ENCODE data around the gene DNAJA3.
"Not testable (repeated sequence)": the region's sequence is repeated elsewhere in the genome, so short reads cannot be mapped to it uniquely, and the experiment has no call there.

Gene DNAJA3

DNA sequence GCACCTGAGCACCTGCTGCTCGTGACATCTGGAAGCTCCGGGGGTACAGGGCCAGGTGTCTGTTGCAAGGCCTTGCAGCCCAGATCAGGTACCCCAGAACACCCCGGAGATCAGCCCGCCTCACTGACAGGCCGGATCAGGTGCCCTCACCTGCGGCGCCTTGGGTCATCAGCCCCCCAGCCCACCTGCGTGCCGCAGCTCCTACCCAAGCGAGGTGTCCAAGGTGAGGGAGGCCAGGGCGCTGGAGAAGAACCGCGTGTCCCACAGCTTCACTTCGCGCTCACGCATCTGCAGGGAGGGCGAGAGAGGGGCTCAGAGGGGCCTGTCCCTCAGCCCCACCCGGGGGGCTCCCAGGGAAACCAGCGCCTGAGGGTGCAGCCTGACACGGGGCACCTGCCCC, 37.9 kb upstream of the DNAJA3 start:
- no peak for DNase-seq

DNA sequence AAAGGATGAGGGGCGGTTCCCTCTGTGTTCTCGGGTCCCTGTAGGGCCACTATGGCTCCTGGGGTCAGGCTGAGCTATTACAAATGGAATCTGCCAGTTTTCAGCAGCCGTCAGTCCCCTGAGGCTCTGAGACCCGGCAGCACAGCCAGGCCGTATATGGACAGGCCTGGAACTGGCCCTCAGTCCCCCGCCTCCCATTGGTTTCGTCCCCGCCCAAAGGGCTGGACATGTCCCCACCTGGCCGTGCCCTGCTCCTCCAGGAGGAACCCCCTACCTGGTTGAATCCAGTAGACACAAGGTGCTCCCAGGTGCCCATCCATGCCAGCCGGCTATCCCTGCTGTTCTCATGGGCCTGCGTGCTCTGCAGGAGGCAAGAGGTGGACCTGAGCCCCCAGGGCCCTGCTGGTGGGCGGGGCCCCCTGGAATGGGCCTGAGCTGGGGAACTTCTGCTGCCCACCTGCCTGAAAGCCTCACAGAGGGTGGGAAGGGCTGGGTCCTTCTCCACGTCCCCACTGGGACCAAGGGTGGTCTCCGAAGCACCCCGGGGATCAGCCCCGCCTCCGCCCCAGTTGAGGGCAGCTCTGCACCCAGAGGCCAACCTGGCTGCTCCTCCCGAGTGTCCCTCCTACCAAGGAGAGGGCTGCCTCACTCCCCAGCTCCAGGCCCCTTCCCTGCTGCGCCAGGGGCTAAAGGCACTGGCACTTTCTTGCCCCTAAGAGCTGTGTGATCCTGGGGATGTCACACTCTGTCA, 37.2 kb upstream of the DNAJA3 start:
- DNase-seq = no peak

DNA sequence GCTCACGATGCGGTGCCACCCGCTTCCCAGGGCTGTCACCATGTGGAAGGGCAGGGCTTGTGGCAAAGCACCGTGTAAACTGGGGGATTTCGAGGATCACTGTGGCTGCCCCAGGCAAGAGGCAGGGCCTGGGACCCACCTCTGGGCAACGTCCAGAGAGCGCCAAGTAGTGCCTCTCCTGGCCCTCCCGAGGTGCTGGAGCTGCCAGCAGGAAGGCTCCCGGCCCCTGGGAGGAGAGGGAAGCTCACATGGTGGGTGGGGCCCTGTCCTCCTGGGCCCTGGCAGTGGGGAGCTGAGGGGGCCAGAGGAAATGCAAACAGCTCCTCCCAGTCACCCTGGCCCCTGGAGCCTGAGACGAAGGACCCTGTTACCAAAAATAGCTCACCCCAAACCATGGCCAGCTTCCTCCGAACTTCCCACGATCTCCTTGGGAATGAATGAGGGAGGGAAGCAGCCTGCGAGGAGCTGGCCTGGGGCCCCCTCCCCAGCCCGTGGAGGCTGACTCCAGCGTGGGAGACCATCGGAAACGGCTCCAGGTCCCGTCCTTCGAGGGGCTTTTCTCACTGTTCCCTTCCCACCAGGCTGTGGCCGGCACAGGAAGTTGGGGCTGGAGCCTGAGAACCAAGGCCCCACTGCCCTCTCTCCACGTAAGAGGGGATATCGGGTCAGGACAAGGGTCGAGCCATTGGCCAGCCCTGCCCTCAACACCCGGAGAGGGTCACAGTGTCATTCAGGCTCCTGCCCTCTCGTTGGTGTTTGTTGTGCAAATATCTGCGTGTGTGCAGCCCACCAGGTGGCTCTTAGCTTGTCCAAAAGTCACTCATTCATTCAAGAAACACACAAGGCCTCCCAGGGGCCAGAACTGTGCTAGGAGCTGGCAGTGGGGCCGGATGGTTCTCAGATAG, 36.4 kb upstream of the DNAJA3 start:
- DNase-seq = no peak

DNA sequence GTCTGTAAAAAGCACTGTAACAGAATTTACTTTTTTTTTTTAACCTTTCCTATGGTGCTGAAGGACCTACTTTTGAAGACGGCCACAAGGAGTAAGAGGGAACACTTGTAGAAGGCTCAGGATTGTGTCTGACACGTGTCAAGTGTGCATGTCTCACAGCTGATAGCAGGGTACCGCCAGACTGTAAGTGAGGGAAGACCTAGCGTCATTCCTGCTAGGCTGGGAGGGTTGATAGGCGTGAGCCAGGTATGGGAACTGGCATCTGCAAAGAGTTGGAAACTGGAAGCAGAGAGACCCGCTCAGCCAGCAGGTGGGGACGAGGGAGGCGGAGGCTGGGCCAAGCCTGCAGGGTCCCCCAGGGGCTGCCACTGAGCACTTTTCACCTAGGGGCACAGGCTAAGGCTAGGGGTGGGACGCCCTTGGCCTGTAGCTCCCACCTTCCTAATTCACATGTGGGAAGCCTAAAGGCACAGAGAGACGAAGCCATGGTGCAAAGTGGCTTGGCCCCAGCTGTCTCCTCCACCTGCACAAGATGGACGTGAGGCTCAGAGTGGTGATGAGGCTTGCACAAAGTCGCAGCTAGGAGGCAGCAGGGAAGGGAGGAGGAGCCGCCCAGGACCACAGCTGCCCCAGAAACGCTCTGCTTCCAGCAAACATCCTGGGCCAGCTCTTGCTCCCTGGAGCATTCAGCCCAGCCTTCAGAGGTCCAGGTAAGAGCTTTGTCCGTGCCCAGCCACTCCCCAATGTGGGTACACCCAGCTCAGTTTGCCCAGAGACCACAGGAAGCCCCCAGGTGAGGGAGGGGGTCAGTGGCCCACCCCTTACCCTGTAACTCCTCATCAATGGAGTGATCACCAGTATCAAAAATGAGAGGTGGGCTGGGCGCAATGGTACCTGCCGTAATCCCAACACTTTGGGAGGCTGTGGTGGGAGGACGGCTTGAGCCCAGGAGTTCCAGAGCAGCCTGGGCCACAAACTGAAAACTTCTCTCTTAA, 35.1 kb upstream of the DNAJA3 start:
- no peak for DNase-seq

DNA sequence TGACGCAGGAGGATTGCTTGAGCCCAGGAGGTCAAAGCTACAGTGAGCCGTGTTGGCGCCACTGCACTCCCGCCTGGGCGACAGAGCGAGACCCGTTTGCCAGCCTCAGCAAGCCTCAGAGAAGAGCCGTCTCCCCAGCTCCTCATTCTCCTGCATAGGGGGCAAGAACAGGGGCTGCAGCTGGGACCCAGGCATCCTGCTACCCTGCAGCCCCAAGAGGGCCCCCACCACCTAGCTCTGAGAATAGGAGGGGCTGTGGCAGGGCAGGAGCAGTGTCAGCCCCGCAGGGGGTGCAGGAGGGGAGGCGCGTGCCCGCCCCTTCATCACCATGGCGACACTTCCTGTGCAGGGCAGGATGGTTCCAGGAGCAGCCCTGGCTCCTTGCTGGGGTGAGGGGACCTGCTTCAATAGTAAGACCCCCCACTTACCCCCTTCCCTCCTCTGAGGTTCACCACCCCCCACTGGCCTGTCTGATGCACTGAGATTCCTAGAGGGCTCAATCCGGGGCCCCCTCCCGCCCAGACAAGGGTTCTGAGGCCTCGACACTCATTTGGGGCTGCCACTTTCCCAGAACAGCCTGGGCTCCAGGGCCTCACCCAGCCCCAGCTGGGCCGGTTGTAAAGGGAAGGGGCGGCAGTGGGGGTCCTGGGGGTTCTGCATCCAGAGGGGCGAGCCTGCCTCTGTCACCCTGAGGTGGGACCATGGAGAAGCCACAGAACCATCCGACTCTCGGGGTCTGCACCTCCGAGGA, 33.9 kb upstream of the DNAJA3 start:
- no peak for DNase-seq

DNA sequence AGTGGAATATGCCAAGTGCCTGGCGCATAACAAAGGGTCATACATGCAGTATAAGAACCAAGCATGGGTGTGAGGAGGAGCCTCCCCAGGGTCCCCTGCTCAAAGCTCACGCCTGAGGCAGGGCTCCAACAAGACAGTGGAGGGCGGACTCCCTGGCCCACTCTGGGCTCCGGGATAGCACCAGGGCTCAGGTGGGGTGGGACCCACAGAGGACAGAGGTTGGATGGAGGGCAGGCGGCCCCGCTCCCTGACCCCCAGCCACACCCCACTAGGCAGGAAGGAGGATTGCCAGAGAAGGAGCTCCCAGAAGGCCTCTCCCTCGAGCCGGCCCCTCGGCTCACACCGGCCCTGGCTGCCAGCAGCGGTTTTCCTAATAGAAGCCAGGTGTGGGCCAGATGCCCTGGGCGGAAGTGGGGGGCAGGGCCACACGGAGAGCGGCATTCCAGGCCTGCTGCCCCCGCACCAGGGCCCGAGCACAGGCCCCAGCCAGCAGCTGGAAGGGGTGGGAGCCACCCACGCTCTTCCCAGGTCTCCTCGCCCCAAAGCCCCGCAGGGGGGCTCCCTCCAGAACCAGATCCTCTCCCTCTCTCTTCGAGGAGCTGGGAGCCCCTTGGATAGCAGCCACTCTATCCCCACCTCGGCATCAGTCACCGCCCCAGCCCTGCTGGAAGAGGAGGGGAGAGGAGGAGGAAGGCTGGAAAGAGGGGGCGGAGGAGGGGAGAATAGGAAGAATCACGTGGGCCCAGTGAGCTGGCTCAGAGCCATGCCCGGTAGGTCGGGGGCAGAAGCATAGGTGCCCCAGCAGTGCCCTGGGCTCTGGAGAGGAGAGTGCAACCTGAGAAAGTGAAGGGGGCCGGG, 33.1 kb upstream of the DNAJA3 start:
- DNase-seq = no peak

DNA sequence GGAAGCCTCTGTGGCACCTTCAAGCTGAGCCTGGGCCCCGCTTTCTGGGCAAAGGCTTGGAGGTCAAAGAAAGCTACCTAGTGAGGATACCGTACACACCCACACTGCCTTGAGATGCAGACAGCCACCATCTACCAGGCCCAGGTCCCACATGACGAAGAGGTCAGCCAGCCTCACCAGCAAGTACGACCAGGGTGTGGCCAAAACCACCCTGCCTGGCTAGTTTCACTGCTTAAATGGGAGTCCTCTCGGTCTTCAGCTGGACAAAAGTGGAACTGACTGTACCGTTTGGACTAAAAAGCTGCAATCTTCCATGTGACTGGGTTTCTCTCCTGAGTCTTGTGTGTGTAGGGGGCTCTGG, 32.4 kb upstream of the DNAJA3 start:
- no peak for DNase-seq

DNA sequence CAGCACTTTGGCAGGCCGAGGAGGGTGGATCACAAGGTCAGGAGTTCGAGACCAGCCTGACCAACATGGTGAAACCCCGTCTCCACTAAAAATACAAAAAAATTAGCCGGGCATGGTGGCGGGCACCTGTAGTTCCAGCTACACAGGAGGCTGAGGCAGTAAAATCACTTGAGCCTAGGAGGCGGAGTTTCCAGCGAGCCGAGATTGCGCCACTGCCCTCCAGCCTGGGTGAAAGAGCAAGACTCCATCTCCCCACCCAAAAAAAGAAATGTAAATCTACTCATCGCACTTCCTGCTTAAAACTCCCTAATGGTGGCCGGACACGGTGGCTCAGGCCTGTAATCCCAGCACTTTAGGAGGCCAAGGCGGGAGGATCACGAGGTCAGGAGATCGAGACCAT, 31.8 kb upstream of the DNAJA3 start:
- DNase-seq = not testable (repeated sequence)

DNA sequence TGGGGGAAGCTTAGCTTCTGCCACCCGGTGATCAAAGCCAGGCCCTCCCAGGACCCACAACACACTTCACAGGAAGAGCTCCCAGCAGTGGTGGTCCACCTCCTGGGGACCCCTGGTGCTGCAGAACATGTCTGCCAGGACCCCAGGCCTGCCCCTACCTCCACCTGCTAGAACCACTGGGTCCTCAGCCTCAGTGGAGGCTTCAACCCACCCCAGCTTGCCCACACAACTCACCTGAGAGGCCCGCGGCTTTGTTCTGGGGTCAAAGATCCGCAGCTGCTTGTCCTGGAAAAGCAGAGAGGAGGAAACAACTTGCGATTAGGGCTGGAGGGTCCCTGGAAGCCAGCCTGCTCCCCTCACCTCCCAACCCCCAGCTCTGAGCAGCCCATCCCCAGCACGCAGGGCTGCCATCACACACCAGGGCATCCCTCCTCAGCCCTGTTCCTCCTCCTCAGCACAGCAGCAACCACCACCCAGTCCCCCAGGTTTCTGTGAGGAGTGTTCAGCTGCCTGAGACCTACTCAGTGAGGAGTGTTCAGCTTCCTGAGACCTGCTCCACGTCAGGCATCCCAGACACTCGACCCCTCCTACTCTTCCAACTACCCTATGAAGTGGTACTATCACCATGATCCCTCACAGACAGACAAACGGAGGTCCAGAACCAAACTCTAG, 30.5 kb upstream of the DNAJA3 start:
- DNase-seq = no peak

DNA sequence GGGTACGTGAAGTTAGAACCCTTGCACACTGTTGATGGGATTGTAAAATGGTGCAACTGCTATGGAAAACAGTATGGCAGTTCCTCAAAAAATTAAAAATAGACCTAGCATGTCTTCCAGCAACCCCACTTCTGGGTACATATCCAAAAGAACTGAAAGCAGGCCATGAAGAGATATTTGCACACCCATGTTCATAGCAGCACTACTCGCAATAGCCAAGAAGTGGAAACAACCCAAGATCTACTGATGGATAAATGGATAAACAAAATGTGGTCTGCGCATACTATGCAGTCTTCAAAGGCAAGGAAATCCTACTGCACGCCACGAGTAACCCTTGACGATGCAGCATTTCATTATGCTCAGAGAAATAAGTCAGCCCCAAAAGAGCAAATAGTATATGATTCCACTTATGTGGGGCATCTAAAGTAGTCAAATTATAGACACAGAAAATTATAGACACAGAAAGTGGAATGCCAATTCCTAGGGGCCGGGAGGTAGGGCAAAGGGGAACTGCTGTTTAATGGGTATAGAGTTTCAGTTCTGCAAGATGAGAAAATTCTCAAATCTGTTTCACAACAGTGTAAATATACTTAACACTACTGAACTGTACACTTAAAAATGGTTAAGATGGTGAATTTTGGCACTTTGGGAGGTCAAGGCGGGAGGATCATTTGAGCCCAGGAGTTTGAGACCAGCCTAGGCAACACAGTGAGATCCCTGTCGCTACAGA, 26.5 kb upstream of the DNAJA3 start:
- no peak for DNase-seq

DNA sequence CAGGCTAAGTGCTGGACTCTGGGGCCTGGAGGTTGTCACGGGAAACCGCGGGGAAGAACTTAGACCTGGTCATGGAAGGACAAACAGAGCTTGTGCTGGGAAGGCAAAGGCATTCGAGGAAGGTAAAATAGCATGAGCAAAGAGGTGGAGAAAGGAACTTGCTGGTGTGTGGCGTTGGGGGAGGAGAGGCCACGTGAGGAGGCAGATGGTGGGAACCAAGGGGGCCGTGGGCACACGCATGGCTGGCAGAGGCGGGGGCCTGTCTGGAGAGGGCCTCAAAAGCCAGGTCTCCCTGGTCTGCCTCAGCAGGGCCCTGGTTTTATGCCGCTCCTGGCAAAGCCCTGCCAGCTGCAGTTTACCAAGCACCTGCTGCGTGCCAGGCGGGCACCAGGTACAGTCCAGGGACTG, 24.6 kb upstream of the DNAJA3 start:
- DNase-seq = no peak

DNA sequence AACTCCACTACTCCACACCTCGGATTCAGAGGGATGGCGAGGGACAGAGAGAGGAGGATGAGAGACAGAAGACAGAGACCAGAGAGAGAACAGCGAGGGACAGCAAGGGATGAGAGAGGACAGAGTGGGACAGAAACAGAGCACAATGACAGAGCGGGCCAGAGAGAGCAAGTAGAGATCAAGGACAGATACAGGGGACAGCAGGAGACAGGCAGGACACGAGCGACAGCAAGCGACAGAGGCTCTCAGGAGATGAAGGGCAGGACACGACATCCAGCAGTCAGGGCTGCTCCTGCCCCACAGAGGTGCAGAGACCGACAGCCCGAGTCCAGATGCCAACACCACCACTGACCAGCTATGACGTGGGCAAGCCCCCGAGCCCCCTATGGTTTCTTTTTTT, 24.2 kb upstream of the DNAJA3 start:
- DNase-seq = no peak

DNA sequence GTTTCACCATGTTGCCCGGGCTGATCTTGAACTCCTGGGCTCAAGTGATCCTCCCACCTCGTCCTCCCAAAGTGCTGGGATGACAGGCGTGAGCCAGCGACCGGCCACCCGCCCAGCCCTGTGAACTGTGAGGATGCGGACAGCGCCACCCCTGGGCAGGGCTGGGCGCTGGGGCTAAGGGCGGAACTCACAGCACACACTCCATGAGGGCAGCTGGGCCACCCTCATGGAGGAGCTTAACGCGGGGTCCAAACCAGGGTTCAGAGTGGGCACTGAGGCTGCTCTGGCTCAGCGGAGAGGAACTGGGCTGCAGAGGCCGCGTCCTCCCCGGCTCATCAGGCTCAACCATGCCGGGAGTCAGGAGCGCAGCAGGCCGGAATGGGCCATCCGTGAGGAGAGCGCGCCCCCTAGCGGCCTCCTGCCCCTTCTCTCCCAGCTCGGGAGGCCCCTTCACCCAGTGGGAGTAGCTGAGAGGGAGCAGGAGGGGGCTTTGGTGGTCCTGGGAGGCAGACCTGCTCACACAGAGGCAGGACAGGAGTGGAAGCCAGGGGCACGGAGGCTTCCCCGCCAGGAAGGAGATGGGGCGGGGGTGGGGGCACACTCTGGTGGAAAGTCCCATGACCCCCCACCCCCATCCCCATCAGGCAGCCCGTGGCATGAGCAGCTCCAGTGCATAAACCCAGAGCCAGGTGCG, 23.1 kb upstream of the DNAJA3 start:
- DNase-seq = peak; percentile 8

DNA sequence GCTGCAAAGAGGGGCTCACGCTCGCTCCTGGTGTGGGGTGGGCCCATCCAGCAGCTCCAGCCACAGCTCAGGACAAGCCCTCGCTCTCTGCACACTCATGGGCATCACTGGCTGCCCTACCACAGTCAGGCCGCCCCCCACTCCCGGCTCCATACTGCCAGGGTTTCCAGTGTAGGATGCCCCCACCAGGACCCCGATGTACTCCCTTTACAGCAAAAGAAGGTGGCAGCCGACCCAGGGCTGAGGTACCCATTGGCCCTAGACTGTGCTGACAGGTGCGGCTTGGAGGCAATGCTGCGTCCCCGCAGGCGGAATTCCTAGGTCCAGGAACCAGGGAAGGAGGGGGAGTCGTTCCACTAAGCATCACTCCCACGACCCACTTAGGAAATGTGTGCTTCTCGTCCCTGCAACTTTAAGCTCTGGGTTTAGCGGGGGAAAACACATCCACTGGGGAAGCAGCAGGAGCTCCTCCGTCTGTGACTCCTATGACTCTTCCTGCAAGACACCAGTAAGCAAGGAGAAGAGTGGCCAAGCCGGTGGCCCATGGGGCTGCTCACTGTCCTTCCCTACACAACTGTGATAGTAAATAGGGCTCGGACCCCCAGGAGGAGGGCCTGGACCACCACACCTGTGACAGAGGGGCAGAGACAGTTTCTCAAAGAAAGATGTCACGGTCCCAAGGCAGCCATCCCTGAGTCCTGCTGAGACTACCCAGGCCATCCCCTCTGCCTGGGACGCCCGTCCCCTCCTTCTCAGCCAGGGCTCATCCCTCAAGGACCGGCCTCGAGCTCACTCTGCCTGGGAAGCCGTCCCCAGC, 22.3 kb upstream of the DNAJA3 start:
- DNase-seq = no peak

DNA sequence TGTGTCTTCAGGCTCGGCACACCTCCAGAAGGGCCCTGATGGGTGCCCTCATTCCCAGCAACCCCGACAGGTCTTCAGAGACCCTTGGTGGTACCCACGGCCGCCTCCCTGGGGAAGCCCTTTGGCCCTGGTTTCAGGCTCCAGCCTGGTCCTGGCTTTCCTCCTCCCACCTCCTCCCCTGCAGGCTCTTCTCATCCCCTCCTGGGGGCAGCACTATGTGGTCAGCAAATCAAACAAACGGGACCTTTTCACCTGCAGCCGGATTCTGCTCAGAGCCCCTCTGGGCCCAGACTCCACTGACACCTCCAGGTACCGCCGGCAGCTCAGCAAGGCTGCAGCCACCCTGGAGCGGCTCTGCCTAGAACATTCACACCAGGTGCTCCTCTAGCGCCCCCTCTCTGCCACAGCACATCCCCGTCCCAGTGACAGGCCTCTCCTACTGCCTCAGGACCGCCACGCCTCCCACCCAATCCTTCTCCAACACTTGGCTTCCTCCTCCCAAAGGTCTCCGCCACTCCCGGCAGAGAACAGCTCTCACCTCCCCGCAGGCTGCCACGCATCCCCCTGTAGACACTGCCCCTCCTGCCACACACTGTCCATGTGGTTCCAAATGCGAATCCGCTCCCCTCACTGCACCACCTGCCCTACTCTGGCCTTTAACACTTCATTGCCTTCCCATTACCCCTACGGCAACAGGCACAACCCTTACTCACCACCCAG, 21.3 kb upstream of the DNAJA3 start:
- no peak for DNase-seq

DNA sequence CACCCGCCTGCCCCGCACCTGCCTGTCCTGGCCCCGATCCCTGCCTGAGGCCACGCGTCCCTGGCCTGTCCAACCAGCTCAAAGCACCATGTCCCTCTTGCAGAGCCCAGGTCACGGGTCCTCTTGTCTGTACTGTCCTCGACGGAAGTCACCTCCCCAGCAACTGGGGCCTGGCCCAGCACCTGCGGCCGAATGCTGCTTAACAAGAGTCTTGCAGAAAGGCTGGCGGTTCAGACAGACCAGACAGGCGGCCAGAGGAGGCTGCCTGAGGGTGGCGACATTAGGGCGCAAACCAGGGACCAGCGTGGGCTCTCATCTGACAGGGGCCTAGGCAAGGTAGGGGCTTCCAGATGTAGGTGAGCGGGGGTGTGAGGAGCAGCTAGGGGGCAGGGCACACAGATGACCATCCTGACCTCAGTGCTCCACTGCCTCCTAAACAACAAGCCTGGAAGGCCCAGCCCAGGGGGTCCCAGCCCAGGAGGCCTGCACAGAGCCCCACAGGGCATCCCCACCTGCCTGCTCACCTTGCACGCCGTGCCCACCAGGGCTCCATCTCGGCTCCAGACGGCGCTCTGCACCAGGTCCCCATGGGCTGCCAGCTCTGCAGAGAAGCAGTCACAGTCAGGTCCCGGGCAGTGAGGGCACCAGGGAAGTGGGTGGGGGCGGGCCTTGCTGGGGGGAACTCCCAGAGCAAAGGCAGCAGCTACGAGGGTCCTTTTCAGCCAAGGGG, 20.5 kb upstream of the DNAJA3 start:
- no peak for DNase-seq
